ENCODE data around the gene SQSTM1. TPM values are rescaled to one million over a fixed set of nuclear protein-coding genes. Genes with fewer than 3 reads are reported as not detected.

SQSTM1 gene
- total and polyA plus RNA-seq, 9 of the 15 experiments (the other 6 are each of a cell fraction or from before 2014, with no cell fraction given), result 5.6 to 148 (median 64.0) TPM

DNA sequence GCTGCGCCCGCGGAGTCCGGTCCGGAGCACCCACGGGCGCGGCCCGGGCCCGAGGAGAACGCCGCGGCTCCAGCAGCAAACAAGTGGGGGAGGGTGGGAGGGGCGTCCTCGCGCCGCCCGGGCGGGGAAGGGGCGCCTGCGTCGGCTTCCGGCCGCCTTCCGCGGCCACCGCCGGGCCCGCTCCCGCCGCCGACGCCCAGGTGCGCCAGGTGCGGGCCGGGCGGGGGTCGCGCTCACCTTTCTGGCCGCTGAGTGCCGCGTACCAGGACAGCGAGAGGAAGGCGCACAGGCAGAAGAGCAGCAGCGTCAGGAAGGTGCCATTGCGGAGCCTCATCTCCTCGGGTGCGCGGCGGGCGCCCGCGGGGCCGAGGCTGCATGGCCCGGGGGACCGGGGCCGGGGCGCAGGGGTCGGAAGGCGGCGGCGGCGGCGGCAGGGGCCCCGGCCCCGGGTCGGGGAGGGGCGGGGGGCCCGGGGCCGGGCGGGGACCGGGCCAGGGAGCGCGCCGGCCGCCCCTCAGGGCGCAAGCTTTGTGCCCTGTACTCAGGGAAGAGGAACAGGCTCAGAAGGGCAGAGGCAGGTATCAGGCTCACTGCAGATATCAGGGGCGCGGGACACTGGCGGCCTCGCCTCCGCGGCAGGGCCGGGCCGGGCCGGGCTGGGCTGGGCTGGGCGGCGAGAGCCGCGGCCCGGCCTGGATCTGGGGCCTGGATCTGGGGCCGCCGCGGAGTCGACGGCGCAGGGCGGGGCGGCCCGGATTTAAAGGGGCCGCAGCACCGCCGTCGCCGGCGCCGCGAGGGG lies 14.3 kb upstream of the SQSTM1 start, which contains the start of gene MGAT4B (continued):
- TF ChIP-seq, protein P1, sequence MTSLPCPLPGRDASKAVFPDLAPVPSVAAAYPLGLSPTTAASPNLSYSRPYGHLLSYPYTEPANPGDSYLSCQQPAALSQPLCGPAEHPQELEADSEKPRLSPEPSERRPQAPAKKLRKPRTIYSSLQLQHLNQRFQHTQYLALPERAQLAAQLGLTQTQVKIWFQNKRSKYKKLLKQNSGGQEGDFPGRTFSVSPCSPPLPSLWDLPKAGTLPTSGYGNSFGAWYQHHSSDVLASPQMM (CRISPR knock-in tag; IDR thresholded peaks at IDR 0.05), result no peak
- TF ChIP-seq, protein P2, sequence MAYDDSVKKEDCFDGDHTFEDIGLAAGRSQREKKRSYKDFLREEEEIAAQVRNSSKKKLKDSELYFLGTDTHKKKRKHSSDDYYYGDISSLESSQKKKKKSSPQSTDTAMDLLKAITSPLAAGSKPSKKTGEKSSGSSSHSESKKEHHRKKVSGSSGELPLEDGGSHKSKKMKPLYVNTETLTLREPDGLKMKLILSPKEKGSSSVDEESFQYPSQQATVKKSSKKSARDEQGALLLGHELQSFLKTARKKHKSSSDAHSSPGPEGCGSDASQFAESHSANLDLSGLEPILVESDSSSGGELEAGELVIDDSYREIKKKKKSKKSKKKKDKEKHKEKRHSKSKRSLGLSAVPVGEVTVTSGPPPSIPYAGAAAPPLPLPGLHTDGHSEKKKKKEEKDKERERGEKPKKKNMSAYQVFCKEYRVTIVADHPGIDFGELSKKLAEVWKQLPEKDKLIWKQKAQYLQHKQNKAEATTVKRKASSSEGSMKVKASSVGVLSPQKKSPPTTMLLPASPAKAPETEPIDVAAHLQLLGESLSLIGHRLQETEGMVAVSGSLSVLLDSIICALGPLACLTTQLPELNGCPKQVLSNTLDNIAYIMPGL (CRISPR knock-in tag; IDR thresholded peaks at IDR 0.05), result 0 out of 2 replicates have a peak, but pooled peaks have one; percentile 63
- TF ChIP-seq ZNF57 (CRISPR knock-in tag; IDR thresholded peaks at IDR 0.05) (no peak), SIN3A (IDR thresholded peaks at IDR 0.05; ENCODE audit: borderline replicate concordance in 2 of 2, control insufficient read depth in 1 of 2, low read depth in 2 of 2, low read length in 2 of 2) (peak in 1 of 2 experiments; percentile 62; a peak in 1 of 4 replicates), MTA3 (IDR thresholded peaks at IDR 0.05; ENCODE audit: borderline replicate concordance) (peak; percentile 19; the same call in 1 of the 2 replicates), POLR2AphosphoS5 (IDR thresholded peaks at IDR 0.05; ENCODE audit: control insufficient read depth, insufficient read depth, low read depth, low read length) (peak; percentile 67; the same call in 1 of the 2 replicates), ATF1 (CRISPR knock-in tag; IDR thresholded peaks at IDR 0.05) (no peak), ATF1 (tag; IDR thresholded peaks at IDR 0.05) (0 out of 2 replicates have a peak, but pooled peaks have one; percentile 1), PRPF4 (IDR thresholded peaks at IDR 0.05; ENCODE audit: insufficient read depth, low read depth, low read length, poor library complexity, severe bottlenecking) (no peak), NONO (IDR thresholded peaks at IDR 0.05; ENCODE audit: low read depth in 2 of 2, low read length in 1 of 2) (peak in 1 of 2 experiments; percentile 71; a peak in 3 of 4 replicates), PHF8 (IDR thresholded peaks at IDR 0.05; ENCODE audit: borderline replicate concordance, low read length) (peak; percentile 42; the same call in 1 of the 2 replicates), SREBF1 (IDR thresholded peaks at IDR 0.05; ENCODE audit: borderline replicate concordance, low read depth, low read length) (no peak), GTF2F1 (IDR thresholded peaks at IDR 0.05; ENCODE audit: low read depth, low read length) (0 out of 2 replicates have a peak, but pooled peaks have one; percentile 15), ELF1 (tag; IDR thresholded peaks at IDR 0.05) (peak; percentile 53; the same call in 1 of the 2 replicates), RBFOX2 (IDR thresholded peaks at IDR 0.05; ENCODE audit: low read depth, low read length) (peak; percentile 68)
- TF ChIP-seq, protein P3, sequence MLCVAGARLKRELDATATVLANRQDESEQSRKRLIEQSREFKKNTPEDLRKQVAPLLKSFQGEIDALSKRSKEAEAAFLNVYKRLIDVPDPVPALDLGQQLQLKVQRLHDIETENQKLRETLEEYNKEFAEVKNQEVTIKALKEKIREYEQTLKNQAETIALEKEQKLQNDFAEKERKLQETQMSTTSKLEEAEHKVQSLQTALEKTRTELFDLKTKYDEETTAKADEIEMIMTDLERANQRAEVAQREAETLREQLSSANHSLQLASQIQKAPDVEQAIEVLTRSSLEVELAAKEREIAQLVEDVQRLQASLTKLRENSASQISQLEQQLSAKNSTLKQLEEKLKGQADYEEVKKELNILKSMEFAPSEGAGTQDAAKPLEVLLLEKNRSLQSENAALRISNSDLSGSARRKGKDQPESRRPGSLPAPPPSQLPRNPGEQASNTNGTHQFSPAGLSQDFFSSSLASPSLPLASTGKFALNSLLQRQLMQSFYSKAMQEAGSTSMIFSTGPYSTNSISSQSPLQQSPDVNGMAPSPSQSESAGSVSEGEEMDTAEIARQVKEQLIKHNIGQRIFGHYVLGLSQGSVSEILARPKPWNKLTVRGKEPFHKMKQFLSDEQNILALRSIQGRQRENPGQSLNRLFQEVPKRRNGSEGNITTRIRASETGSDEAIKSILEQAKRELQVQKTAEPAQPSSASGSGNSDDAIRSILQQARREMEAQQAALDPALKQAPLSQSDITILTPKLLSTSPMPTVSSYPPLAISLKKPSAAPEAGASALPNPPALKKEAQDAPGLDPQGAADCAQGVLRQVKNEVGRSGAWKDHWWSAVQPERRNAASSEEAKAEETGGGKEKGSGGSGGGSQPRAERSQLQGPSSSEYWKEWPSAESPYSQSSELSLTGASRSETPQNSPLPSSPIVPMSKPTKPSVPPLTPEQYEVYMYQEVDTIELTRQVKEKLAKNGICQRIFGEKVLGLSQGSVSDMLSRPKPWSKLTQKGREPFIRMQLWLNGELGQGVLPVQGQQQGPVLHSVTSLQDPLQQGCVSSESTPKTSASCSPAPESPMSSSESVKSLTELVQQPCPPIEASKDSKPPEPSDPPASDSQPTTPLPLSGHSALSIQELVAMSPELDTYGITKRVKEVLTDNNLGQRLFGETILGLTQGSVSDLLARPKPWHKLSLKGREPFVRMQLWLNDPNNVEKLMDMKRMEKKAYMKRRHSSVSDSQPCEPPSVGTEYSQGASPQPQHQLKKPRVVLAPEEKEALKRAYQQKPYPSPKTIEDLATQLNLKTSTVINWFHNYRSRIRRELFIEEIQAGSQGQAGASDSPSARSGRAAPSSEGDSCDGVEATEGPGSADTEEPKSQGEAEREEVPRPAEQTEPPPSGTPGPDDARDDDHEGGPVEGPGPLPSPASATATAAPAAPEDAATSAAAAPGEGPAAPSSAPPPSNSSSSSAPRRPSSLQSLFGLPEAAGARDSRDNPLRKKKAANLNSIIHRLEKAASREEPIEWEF (CRISPR knock-in tag; IDR thresholded peaks at IDR 0.05), result no peak

Data from K562 (cell line).